A549 (cell line): ENCODE results near the gene NCR2. TPM values are rescaled to one million over a fixed set of nuclear protein-coding genes. Genes with fewer than 3 reads are reported as not detected.

Source experiments
- ATAC-seq, 2 experiments: fragments of 200-7000 bp in 1 of 2; fragments of >200 bp in 1 of 2; cut with Nextera tagmentation in 1 of 2; cut with Tn5 transposase in 1 of 2; 3 replicates each; pipeline versions ENCODE4 v1.8.0 to v1.9.1; 2018 to 2020; ENCODE audit warnings: mild to moderate bottlenecking in 1 of 2, moderate library complexity in 1 of 2
- CTCF ChIA-PET: fragments of 300-600 bp; sonication (Branson Sonifier 250); formaldehyde crosslinking; extraction: SDS; loops from one replicate; lab custom pipeline; 2021; ENCODE audit warnings: antibody characterized with exemption, inconsistent platforms; lab: Yijun Ruan, JAX
- POLR2A ChIA-PET: fragments of 350-600 bp; formaldehyde crosslinking; extraction: SDS; loops from one replicate; lab custom pipeline; 2021; ENCODE audit warnings: antibody characterized with exemption, inconsistent platforms; lab: Yijun Ruan, JAX
- DNase-seq, 2 experiments: peaks; one replicate each; pipeline versions ENCODE4 v3.0.0 to v3.0.0-alpha.2; 2011 to 2016; ENCODE audit warnings: low read depth in 1 of 2, low spot score in 1 of 2
- FAIRE-seq: peaks from 2 replicates; lab custom pipeline; 2011; peaks lifted over from hg19 to GRCh38; lab: Jason Lieb, UNC
- H3K27ac ChIP-seq, 2 experiments: fragments of >200 bp; sonication (Bioruptor Twin); formaldehyde crosslinking; 3 replicates each; pipeline ENCODE4 v1.5.1; 2016 to 2017
- H3K4me1 ChIP-seq: fragments of >200 bp; sonication (Bioruptor Twin); formaldehyde crosslinking; 3 replicates; pipeline ENCODE4 v1.6.1; 2016
- H3K4me2 ChIP-seq: fragments of >200 bp; sonication (Bioruptor Twin); formaldehyde crosslinking; 3 replicates; pipeline ENCODE4 v1.6.1; 2016
- H3K4me3 ChIP-seq: fragments of >200 bp; sonication (Bioruptor Twin); formaldehyde crosslinking; 3 replicates; pipeline ENCODE4 v1.5.1; 2016
- H3K9me3 ChIP-seq: fragments of >200 bp; sonication (Bioruptor Twin); formaldehyde crosslinking; 3 replicates; pipeline ENCODE4 v1.6.1; 2016
- EHF ChIP-seq: fragments of 250-450 bp; sonication (Bioruptor Pico); IDR thresholded peaks from 2 replicates; pipeline ENCODE4 v1.5.0; 2020; ENCODE audit warnings: mild to moderate bottlenecking
- ESRRA ChIP-seq: fragments of 150-350 bp; IDR thresholded peaks from 2 replicates; pipeline ENCODE4 v1.6.1; 2014; ENCODE audit warnings: mild to moderate bottlenecking, low read length, borderline replicate concordance
- FOSB ChIP-seq: fragments of 250-450 bp; sonication (Bioruptor Pico); IDR thresholded peaks from 2 replicates; pipeline ENCODE4 v1.5.0; 2020; ENCODE audit warnings: mild to moderate bottlenecking, moderate library complexity
- FOSL2 ChIP-seq, 2 experiments: fragments of 450-650 bp in 1 of 2; fragments of >200 bp in 1 of 2; sonication (Bioruptor Twin) in 1 of 2; formaldehyde crosslinking; IDR thresholded peaks; 2 replicates each; pipeline versions ENCODE4 v1.5.0 to v1.6.1; 2016 to 2020; ENCODE audit warnings: mild to moderate bottlenecking in 1 of 2, moderate library complexity in 1 of 2
- HDAC2 ChIP-seq: fragments of 200-600 bp; sonication (generic); IDR thresholded peaks from 2 replicates; pipeline ENCODE4 v1.6.1; 2016
- HEYL ChIP-seq: fragments of 250-450 bp; sonication (Bioruptor Pico); IDR thresholded peaks from 2 replicates; pipeline ENCODE4 v1.8.0; 2021; ENCODE audit warnings: mild to moderate bottlenecking, moderate library complexity
- HOXA7 ChIP-seq: fragments of 250-450 bp; sonication (Bioruptor Pico); IDR thresholded peaks from 2 replicates; pipeline ENCODE4 v1.5.0; 2020; ENCODE audit warnings: mild to moderate bottlenecking, moderate library complexity
- HOXB5 ChIP-seq: fragments of 250-450 bp; sonication (Bioruptor Pico); IDR thresholded peaks from 2 replicates; pipeline ENCODE4 v1.5.0; 2020; ENCODE audit warnings: mild to moderate bottlenecking, moderate library complexity
- POLR2AphosphoS2 ChIP-seq: conservative IDR thresholded peaks from 2 replicates; pipeline ENCODE4 v1.6.1; 2012; ENCODE audit warnings: low read length, improper control_type of control experiment, inconsistent platforms
- RAD21 ChIP-seq, 2 experiments: fragments of >200 bp in 1 of 2; sonication (Bioruptor Twin) in 1 of 2; formaldehyde crosslinking in 1 of 2; IDR thresholded peaks in 1 of 2; conservative IDR thresholded peaks in 1 of 2; 2 replicates in 1 of 2; 3 replicates in 1 of 2; pipeline ENCODE4 v1.6.1; 2012 to 2018; ENCODE audit warnings: inconsistent platforms in 1 of 2
- TP53 ChIP-seq: fragments of 250-450 bp; sonication (Bioruptor Pico); IDR thresholded peaks from 2 replicates; pipeline ENCODE4 v1.5.0; 2021; ENCODE audit warnings: mild to moderate bottlenecking, moderate library complexity
- WGBS: methylation state at CpG from one replicate; pipeline ENCODE4 v1.1.6; 2017; ENCODE audit errors: missing lambda C conversion rate; 5-methylcytosine and 5-hydroxymethylcytosine counted together
- polyA plus RNA-seq, 4 experiments: library from polyadenylated mRNA; depleted of rRNA in 3 of 4; stranded (reverse); fragments of >200 nt; fragmentation: RNase III in 1 of 4; extraction: RNeasy Plus Mini Kit Qiagen cat#74134 plus additional on column Dnase treatment in 1 of 4; gene quantifications; 2 replicates in 3 of 4; 3 replicates in 1 of 4; pipeline ENCODE4 v1.2.3, GENCODE V29; 2011 to 2017
- TF ChIP-seq, protein P1 (sequence below): IDR thresholded peaks from 2 replicates; pipeline ENCODE4 v1.6.1; 2012
- TF ChIP-seq, protein P2 (sequence below): fragments of >200 bp; sonication (Bioruptor Twin); formaldehyde crosslinking; IDR thresholded peaks from 3 replicates; pipeline ENCODE4 v1.6.1; 2016
- TF ChIP-seq, protein P3 (sequence below): fragments of 250-450 bp; sonication (Bioruptor Pico); IDR thresholded peaks from 2 replicates; pipeline ENCODE4 v1.5.0; 2021; ENCODE audit warnings: mild to moderate bottlenecking, moderate library complexity, borderline replicate concordance
- TF ChIP-seq, protein P4 (sequence below): fragments of 150-350 bp; IDR thresholded peaks from 2 replicates; pipeline ENCODE4 v1.6.1; 2014; ENCODE audit warnings: low read depth, mild to moderate bottlenecking, low read length

The NCR2 gene
- polyA plus RNA-seq, 2 of the 4 experiments (the other 2 are of a cell fraction): not detected

DNA sequence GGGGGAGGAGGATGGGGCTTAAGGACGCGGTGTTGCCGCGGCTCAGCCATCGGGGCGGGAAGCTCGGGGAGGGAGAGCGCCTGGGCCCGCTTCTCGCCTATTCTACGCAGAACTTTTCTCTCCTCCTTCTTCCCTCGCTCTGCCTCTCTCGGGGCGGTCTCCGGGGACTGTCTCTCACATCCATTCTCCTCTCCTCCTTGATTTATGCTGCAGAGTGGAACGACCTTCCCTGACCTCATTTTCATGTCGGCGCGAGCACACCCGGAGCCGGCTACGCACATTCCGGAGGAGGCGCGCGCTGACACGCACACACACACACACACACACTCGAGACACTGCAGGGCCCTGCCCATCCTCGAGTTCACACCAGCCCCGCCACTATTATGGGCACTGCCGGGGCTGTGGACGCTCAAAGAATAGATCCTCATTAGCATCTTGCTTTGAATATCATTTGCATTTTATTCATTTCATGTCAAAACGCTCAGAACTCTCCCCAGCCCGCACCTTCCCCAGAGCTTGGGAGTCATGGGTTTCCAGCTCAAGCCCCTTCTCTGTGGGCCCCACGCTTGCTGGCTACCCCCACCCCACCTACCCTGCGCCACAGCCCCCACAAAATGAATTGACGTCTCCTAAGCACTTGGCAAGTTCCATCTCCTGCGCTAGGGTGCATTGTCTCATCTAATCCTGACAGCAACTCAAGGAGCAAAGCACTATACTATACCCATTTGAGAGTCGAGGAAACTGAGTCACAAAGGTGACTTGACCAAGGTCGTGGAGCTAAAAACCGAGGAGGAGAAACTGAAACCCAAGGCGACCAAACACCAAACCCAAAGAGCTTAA is 36.8 kb downstream of the NCR2 start:
- ChIA-PET CTCF (interaction anchor here (1.1 to 11.8 kb wide), 7 partner anchors 21 to 365 kb away, joined by 3 to 214 read pairs (median 5); no protein-coding TSS in a partner anchor), POLR2A (no interaction called here)
- DNase-seq (no peak), FAIRE-seq (no peak), ATAC-seq (no peak)
- Histone ChIP-seq H3K4me2 (peak overlapping the region; percentile 95), H3K9me3 (no peaks in the 10 kb centered on the region), H3K4me1 (peaks cover 5% of the 10 kb centered on the region; the same call in 2 of the 3 replicates), H3K27ac (no peak overlapping the region; a peak in 1 of 6 replicates), H3K4me3 (peak overlapping the region; percentile 43)
- TF ChIP-seq TP53 (CRISPR knock-in tag) (no peak), ESRRA (peak; percentile 87)
- 34% methylated on average over 40 of the region's 42 CpGs for WGBS

DNA sequence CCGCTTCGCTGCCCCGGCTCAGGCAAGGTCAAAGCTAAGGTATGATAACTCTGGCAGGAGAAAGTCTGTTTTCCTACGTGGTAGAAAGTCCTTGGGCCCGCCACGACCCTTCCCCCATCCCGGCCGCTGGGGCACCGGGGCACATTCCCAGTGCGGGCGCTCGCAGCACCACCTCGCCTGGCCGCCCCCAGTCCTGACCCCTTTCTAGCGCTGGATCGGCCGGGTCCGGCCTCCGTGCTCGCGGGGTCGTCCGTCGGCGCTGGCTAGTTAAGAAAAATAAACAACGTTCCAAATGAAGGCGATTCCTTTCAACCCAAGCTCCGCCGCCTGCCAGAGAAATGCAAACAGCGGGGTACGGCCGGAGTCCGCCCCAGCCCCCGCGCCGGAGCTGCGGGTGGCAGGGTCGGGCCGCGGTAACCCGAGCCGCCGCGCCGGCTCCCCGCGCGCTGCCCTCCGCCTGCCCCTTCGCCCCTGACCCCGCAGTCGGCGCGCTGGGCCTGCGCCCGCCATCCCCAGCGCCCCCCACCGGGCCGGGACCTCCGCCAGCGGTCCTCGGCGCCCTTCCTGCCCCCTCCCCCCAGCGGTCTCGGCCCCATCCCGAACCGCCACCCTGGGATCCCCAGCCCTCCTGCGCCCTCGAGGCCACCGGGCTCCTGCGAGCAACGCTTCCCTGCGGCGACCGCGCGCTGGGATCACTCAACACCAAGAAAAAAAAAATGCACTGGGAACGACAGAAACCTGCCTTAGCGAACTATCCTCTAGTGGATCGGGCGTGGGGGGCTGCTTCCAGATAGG is 37.6 kb downstream of the NCR2 start:
- DNase-seq: no peak
- no peak for FAIRE-seq

DNA sequence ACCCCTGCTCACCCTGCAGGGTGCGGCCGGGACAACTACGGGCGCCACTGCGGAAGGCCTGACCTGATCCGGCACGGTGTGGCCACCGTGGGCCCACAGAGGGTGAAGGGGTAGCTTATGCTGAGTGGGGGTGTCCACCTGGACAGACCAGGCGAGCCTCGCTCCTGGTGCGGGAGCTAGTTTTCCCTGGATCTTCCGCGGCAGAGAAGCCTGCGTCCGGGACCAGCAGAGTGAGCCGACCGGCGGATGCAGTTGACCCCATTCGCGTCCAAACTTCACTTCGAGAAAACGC is 38.2 kb downstream of the NCR2 start:
- POLR2A ChIA-PET: no interaction called here
- CTCF ChIA-PET: interaction anchor here (1.8 to 11.8 kb wide), 6 partner anchors 20 to 315 kb away, joined by 4 to 214 read pairs (median 7); no protein-coding TSS in a partner anchor
- Histone ChIP-seq H3K4me2 (peak overlapping the region; percentile 95), H3K4me1 (peaks cover 5% of the 10 kb centered on the region; the same call in 2 of the 3 replicates), H3K4me3 (peak overlapping the region; percentile 43; the same call in 2 of the 3 replicates), H3K27ac (no peak overlapping the region), H3K9me3 (no peaks in the 10 kb centered on the region)
- 81% methylated on average over 10 of the region's 22 CpGs for WGBS
- ATAC-seq: no peak
- TF ChIP-seq, protein P1, sequence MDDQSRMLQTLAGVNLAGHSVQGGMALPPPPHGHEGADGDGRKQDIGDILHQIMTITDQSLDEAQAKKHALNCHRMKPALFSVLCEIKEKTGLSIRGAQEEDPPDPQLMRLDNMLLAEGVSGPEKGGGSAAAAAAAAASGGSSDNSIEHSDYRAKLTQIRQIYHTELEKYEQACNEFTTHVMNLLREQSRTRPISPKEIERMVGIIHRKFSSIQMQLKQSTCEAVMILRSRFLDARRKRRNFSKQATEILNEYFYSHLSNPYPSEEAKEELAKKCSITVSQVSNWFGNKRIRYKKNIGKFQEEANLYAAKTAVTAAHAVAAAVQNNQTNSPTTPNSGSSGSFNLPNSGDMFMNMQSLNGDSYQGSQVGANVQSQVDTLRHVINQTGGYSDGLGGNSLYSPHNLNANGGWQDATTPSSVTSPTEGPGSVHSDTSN: no peak
- TF ChIP-seq, protein P2, sequence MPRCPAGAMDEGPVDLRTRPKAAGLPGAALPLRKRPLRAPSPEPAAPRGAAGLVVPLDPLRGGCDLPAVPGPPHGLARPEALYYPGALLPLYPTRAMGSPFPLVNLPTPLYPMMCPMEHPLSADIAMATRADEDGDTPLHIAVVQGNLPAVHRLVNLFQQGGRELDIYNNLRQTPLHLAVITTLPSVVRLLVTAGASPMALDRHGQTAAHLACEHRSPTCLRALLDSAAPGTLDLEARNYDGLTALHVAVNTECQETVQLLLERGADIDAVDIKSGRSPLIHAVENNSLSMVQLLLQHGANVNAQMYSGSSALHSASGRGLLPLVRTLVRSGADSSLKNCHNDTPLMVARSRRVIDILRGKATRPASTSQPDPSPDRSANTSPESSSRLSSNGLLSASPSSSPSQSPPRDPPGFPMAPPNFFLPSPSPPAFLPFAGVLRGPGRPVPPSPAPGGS: no peak
- TF ChIP-seq, protein P3, sequence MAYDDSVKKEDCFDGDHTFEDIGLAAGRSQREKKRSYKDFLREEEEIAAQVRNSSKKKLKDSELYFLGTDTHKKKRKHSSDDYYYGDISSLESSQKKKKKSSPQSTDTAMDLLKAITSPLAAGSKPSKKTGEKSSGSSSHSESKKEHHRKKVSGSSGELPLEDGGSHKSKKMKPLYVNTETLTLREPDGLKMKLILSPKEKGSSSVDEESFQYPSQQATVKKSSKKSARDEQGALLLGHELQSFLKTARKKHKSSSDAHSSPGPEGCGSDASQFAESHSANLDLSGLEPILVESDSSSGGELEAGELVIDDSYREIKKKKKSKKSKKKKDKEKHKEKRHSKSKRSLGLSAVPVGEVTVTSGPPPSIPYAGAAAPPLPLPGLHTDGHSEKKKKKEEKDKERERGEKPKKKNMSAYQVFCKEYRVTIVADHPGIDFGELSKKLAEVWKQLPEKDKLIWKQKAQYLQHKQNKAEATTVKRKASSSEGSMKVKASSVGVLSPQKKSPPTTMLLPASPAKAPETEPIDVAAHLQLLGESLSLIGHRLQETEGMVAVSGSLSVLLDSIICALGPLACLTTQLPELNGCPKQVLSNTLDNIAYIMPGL (CRISPR knock-in tag): no peak
- no peak for TF ChIP-seq HOXB5 (CRISPR knock-in tag)
- no peak for TF ChIP-seq RAD21 (conservative IDR thresholded peaks at IDR 0.05 in 1 of 2, IDR thresholded peaks at IDR 0.05 in 1 of 2)
- no peak for TF ChIP-seq FOSB (CRISPR knock-in tag)
- no peak for TF ChIP-seq FOSL2 (IDR thresholded peaks at IDR 0.05)
- no peak for TF ChIP-seq FOSL2 (CRISPR knock-in tag; IDR thresholded peaks at IDR 0.05)
- no peak for FAIRE-seq
- no peak for DNase-seq

More for the DNA sequence above, 37.6 kb downstream of the NCR2 start:
- TF ChIP-seq POLR2AphosphoS2 (no peak), FOSL2 (IDR thresholded peaks at IDR 0.05) (no peak), FOSL2 (CRISPR knock-in tag; IDR thresholded peaks at IDR 0.05) (no peak), EHF (CRISPR knock-in tag) (no peak), HEYL (CRISPR knock-in tag) (no peak), HDAC2 (no peak), RAD21 (conservative IDR thresholded peaks at IDR 0.05 in 1 of 2, IDR thresholded peaks at IDR 0.05 in 1 of 2) (no peak), HOXA7 (CRISPR knock-in tag) (no peak)
- TF ChIP-seq, protein P3 (CRISPR knock-in tag): no peak
- TF ChIP-seq, protein P4, sequence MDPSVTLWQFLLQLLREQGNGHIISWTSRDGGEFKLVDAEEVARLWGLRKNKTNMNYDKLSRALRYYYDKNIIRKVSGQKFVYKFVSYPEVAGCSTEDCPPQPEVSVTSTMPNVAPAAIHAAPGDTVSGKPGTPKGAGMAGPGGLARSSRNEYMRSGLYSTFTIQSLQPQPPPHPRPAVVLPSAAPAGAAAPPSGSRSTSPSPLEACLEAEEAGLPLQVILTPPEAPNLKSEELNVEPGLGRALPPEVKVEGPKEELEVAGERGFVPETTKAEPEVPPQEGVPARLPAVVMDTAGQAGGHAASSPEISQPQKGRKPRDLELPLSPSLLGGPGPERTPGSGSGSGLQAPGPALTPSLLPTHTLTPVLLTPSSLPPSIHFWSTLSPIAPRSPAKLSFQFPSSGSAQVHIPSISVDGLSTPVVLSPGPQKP: no peak
- TF ChIP-seq, all 56 proteins: peak for 0
- no peak for ATAC-seq
- 10% methylated on average over 14 of the region's 81 CpGs for WGBS
- ChIA-PET CTCF (interaction anchor here (1.2 to 11.8 kb wide), 7 partner anchors 21 to 315 kb away, joined by 4 to 214 read pairs (median 6); no protein-coding TSS in a partner anchor), POLR2A (no interaction called here)
- H3K4me2 ChIP-seq: peak overlapping the region; percentile 95
- no peaks in the 10 kb centered on the region for H3K9me3 ChIP-seq
- peak overlapping the region; percentile 43 for H3K4me3 ChIP-seq
- H3K27ac ChIP-seq: peak overlapping the region in 1 of 2 experiments; percentile 65; a peak in 3 of 6 replicates
- peaks cover 5% of the 10 kb centered on the region; the same call in 2 of the 3 replicates for H3K4me1 ChIP-seq
